Heart left ventricle (tissue), 16 donors: Measurements from ENCODE around the gene DNAJB6. TPM values are rescaled to one million over a fixed set of nuclear protein-coding genes. Genes with fewer than 3 reads are reported as not detected.
A peak's percentile ranks its signal among the peaks of the same experiment; 100 is the strongest.

ENCODE experiments used
- ATAC-seq, 4 donors: fragments of 200-7000 bp; cut with Tn5 transposase; one replicate each; pipeline ENCODE4 v1.9.1; 2020 to 2022; ENCODE audit warnings: moderate library complexity in 4 of 4, mild to moderate bottlenecking in 3 of 4, moderate number of reproducible peaks in 1 of 4
- DNase-seq, 5 donors: peaks; one replicate each; pipeline ENCODE4 v3.0.0-alpha.2; 2020
- H3K27ac ChIP-seq, 12 donors: fragments of 200-600 bp; sonication (generic) in 4 of 12; one replicate each; pipeline versions ENCODE4 v1.5.0 to v1.8.0; 2016 to 2022; ENCODE audit warnings: mild to moderate bottlenecking in 2 of 12
- H3K27me3 ChIP-seq, 9 donors: fragments of 200-600 bp; sonication (generic) in 2 of 9; one replicate each; pipeline versions ENCODE4 v1.5.1 to v1.8.0; 2016 to 2022; ENCODE audit warnings: mild to moderate bottlenecking in 3 of 9
- H3K36me3 ChIP-seq, 9 donors: fragments of 200-600 bp; sonication (generic) in 2 of 9; one replicate each; pipeline versions ENCODE4 v1.5.0 to v1.8.0; 2018 to 2022; ENCODE audit warnings: mild to moderate bottlenecking in 2 of 9
- H3K4me1 ChIP-seq, 12 donors: fragments of 200-600 bp; sonication (generic) in 4 of 12; one replicate each; pipeline versions ENCODE4 v1.5.0 to v1.8.0; 2016 to 2022; ENCODE audit warnings: mild to moderate bottlenecking in 3 of 12
- H3K4me3 ChIP-seq, 12 donors: fragments of 200-600 bp; sonication (generic) in 4 of 12; one replicate each; pipeline versions ENCODE4 v1.5.0 to v1.8.0; 2017 to 2022; ENCODE audit warnings: mild to moderate bottlenecking in 9 of 12, moderate library complexity in 4 of 12
- H3K9me3 ChIP-seq, 12 donors: fragments of 200-600 bp; sonication (generic) in 4 of 12; one replicate each; pipeline versions ENCODE4 v1.5.0 to v1.8.0; 2016 to 2022; ENCODE audit warnings: mild to moderate bottlenecking in 1 of 12
- CTCF ChIP-seq, 12 donors: fragments of 200-600 bp; sonication (generic) in 4 of 12; IDR thresholded peaks; one replicate each; pipeline versions ENCODE4 v1.5.0 to v1.8.0; 2018 to 2022; ENCODE audit warnings: antibody characterized with exemption in 12 of 12, mild to moderate bottlenecking in 5 of 12
- POLR2A ChIP-seq, 2 donors: fragments of 450-650 bp; IDR thresholded peaks; one replicate each; pipeline ENCODE4 v1.6.1; 2017; ENCODE audit warnings: antibody characterized with exemption in 2 of 2, mild to moderate bottlenecking in 2 of 2, moderate library complexity in 2 of 2
- WGBS, 4 donors: extraction: QIAGEN DNeasy Blood & Tissue Kit in 2 of 4; methylation state at CpG; one replicate each; pipeline versions ENCODE4 v1.1.5 to v1.1.7; 2013 to 2018; 5-methylcytosine and 5-hydroxymethylcytosine counted together
- intact Hi-C, 10 donors: fragments of 100-400 bp; cut with DNase I; formaldehyde crosslinking; loops; one replicate each; pipeline versions ENCODE4 v1.11.1 to v1.14.2; 2022
- polyA plus RNA-seq, 2 donors: library from polyadenylated mRNA; stranded (reverse); fragments of 200-250 nt; gene quantifications; one replicate each; pipeline ENCODE4 v1.2.3, GENCODE V29; 2013
- total RNA-seq, 9 donors: library from RNA; depleted of rRNA in 2 of 9; stranded (reverse); fragments of >200 nt in 2 of 9; fragmentation: NEBNext Ultra II Directional in 3 of 9; extraction: Animal tissue kit (Norgen Biotek cat#: 25700) in 3 of 9; gene quantifications; one replicate each; pipeline versions ENCODE4 v1.1.0 to v1.2.4, GENCODE V29; 2016 to 2023
- donor health status: ischemic (EF 13 %, LVEDD 7.1; RV severe dilation, severe dysfunction).
- donor health status: healthy with polysubstance abuse.
- donor health status: DM: no; HTN: yes; CAD: no.
- donor health status: DM: no; HTN: no; CAD: no.
- donor health status: ischemic (EF 25% LVEDD 6.9; RV normal size, moderate dysfunction).
- donor health status: ischemic (EF 25% LVEDD 5.7; RV mildly dilated, moderate dysfunction).
- donor health status: healthy.
- donor health status: DM: yes; HTN: yes; CAD: no.
- donor health status: ischemic (EF 35%, LVEDD 5.7; RV mildly dilated, moderate dysfunction).
- donor health status: nonischemic (EF 11% LVEDD 7.7; RV severe dilation, severe dysfunction).
- donor health status: DM: yes; HTN: yes; CAD: no.
- donor health status: PGD.
- donor health status: ischemic (EF 29% LVEDD 5.4; RV normal size, mild dysfunction).
- donor health status: nonischemic (EF 23%, LVEDD 6.1; RV moderate dilation, normal function).

DNAJB6 gene
- total and polyA plus RNA-seq, 11 donors, result 118 to 237 (median 162) TPM

GRCh38 chr7:157433628-157434027 lies 96.8 kb downstream of the DNAJB6 start:
- Histone ChIP-seq H3K27ac (no peak overlapping the region), H3K9me3 (no peaks in the 10 kb centered on the region), H3K36me3 (no peaks in the 10 kb centered on the region), H3K4me1 (peaks cover 0 to 11% (median 7%) of the 10 kb centered on the region in 12 donors), H3K4me3 (no peak overlapping the region), H3K27me3 (no peaks in the 10 kb centered on the region)
- ATAC-seq (peak in 1 of 4 donors; percentile 11), DNase-seq (no peak)
- TF ChIP-seq POLR2A (IDR thresholded peaks at IDR 0.05) (no peak), CTCF (IDR thresholded peaks at IDR 0.05) (no peak)
- WGBS, 4 donors, result 81 to 85% (median 83%) methylated on average over 12 of the region's 12 CpGs
- intact Hi-C loops, result loop anchor here (5.0 to 10.0 kb wide), 5 partner anchors 251 to 974 kb away; no protein-coding TSS in a partner anchor

- H3K36me3 ChIP-seq, result no peaks in the 10 kb centered on the region
- TF ChIP-seq POLR2A (IDR thresholded peaks at IDR 0.05) (no peak), CTCF (IDR thresholded peaks at IDR 0.05) (no peak)
- H3K27me3 ChIP-seq, result no peaks in the 10 kb centered on the region
- no peak overlapping the region for H3K27ac ChIP-seq
- peaks cover 0 to 11% (median 7%) of the 10 kb centered on the region in 12 donors for H3K4me1 ChIP-seq
- no peaks in the 10 kb centered on the region for H3K9me3 ChIP-seq
- DNase-seq (no peak), ATAC-seq (no peak)
- 91 to 93% (median 92%) methylated on average over 15 of the region's 15 CpGs for WGBS, 4 donors
- intact Hi-C loops, result loop anchor here (5.0 to 10.0 kb wide), 5 partner anchors 251 to 973 kb away; no protein-coding TSS in a partner anchor
- no peak overlapping the region for H3K4me3 ChIP-seq
Measured at GRCh38 chr7:157434231-157434630, 97.4 kb downstream of the DNAJB6 start.

- no peaks in the 10 kb centered on the region for H3K27me3 ChIP-seq
- intact Hi-C loops, result loop anchor here (5.0 to 10.0 kb wide), 5 partner anchors 250 to 973 kb away; no protein-coding TSS in a partner anchor
- TF ChIP-seq CTCF (IDR thresholded peaks at IDR 0.05), result no peak
- no peak for TF ChIP-seq POLR2A (IDR thresholded peaks at IDR 0.05)
- peaks cover 0 to 11% (median 7%) of the 10 kb centered on the region in 12 donors for H3K4me1 ChIP-seq
- H3K4me3 ChIP-seq, result no peak overlapping the region
- H3K36me3 ChIP-seq, result no peaks in the 10 kb centered on the region
- H3K27ac ChIP-seq, result no peak overlapping the region
- DNase-seq (no peak), ATAC-seq (no peak)
- H3K9me3 ChIP-seq, result no peaks in the 10 kb centered on the region
- WGBS, 4 donors, result 77 to 81% (median 80%) methylated on average over 8 of the region's 8 CpGs
Measured at GRCh38 chr7:157434701-157435100, 97.9 kb downstream of the DNAJB6 start.

GRCh38 chr7:157436076-157436475 lies 99.3 kb downstream of the DNAJB6 start:
- H3K4me3 ChIP-seq, result no peak overlapping the region
- no peak overlapping the region for H3K27ac ChIP-seq
- no peaks in the 10 kb centered on the region for H3K9me3 ChIP-seq
- DNase-seq (no peak), ATAC-seq (no peak)
- no peaks in the 10 kb centered on the region for H3K27me3 ChIP-seq
- H3K4me1 ChIP-seq, result peaks cover 0 to 11% (median 7%) of the 10 kb centered on the region in 12 donors
- no peak for TF ChIP-seq CTCF (IDR thresholded peaks at IDR 0.05)
- TF ChIP-seq POLR2A (IDR thresholded peaks at IDR 0.05), result no peak
- intact Hi-C loops, result loop anchor here in 7 of 10 donors (5.0 to 10.0 kb wide), 4 partner anchors 249 to 971 kb away; no protein-coding TSS in a partner anchor
- H3K36me3 ChIP-seq, result no peaks in the 10 kb centered on the region
- 57 to 75% (median 68%) methylated on average over 11 of the region's 11 CpGs for WGBS, 4 donors
